ENCODE measurements around the gene TRAFD1. TPM values are rescaled to one million over a fixed set of nuclear protein-coding genes. Genes with fewer than 3 reads are reported as not detected.
A peak's percentile ranks its signal among the peaks of the same experiment; 100 is the strongest.

TRAFD1 gene
- total RNA-seq, 2 donors from 2014 or later = 25.2 to 28.9 TPM

- 88 to 93% methylated on average over 8 to 11 of the region's 11 CpGs for WGBS, 2 experiments (ENCODE audit: insufficient coverage in 1 of 2, insufficient read length in 1 of 2)
- peak overlapping the region; percentile 64 for H3K27ac Mint-ChIP-seq
- H3K36me3 Mint-ChIP-seq (ENCODE audit: low read depth) = peaks cover 65% of the 10 kb centered on the region
- H3K27me3 ChIP-seq (ENCODE audit: control insufficient read depth, insufficient read depth, low read length, poor library complexity, severe bottlenecking) = no peaks in the 10 kb centered on the region
- no peak overlapping the region for H3K27ac ChIP-seq (ENCODE audit: low read depth, low read length)
- no peak overlapping the region for H3K9ac ChIP-seq (ENCODE audit: extremely low read depth, low read length, poor library complexity, severe bottlenecking)
- H3K4me1 Mint-ChIP-seq = no peaks in the 10 kb centered on the region
- no peaks in the 10 kb centered on the region for H3K9me3 ChIP-seq (ENCODE audit: control insufficient read depth, low read length)
- H3K27me3 Mint-ChIP-seq (ENCODE audit: insufficient read depth) = no peaks in the 10 kb centered on the region
- H3K4me1 ChIP-seq (ENCODE audit: control insufficient read depth, insufficient read depth, low read length) = no peaks in the 10 kb centered on the region
- H3K36me3 ChIP-seq (ENCODE audit: control insufficient read depth, insufficient read depth, low read length) = peaks cover 60% of the 10 kb centered on the region
- DNase-seq = no peak
- no peaks in the 10 kb centered on the region for H3K9me3 Mint-ChIP-seq
- TF ChIP-seq, protein P1, sequence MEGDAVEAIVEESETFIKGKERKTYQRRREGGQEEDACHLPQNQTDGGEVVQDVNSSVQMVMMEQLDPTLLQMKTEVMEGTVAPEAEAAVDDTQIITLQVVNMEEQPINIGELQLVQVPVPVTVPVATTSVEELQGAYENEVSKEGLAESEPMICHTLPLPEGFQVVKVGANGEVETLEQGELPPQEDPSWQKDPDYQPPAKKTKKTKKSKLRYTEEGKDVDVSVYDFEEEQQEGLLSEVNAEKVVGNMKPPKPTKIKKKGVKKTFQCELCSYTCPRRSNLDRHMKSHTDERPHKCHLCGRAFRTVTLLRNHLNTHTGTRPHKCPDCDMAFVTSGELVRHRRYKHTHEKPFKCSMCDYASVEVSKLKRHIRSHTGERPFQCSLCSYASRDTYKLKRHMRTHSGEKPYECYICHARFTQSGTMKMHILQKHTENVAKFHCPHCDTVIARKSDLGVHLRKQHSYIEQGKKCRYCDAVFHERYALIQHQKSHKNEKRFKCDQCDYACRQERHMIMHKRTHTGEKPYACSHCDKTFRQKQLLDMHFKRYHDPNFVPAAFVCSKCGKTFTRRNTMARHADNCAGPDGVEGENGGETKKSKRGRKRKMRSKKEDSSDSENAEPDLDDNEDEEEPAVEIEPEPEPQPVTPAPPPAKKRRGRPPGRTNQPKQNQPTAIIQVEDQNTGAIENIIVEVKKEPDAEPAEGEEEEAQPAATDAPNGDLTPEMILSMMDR (conservative IDR thresholded peaks at IDR 0.05) = no peak
- H3K4me3 ChIP-seq (ENCODE audit: low read length) = no peak overlapping the region
- no peak overlapping the region for H3K4me3 Mint-ChIP-seq
These were observed 51.1 kb downstream of the TRAFD1 start for GRCh38 chr12:112176321-112177010.

- Mint-ChIP-seq H3K4me3 (no peak overlapping the region), H3K9me3 (no peaks in the 10 kb centered on the region), H3K27me3 (ENCODE audit: insufficient read depth) (no peaks in the 10 kb centered on the region), H3K36me3 (ENCODE audit: low read depth) (peaks cover 58% of the 10 kb centered on the region), H3K4me1 (no peaks in the 10 kb centered on the region), H3K27ac (no peak overlapping the region)
- Histone ChIP-seq H3K4me1 (ENCODE audit: control insufficient read depth, insufficient read depth, low read length) (no peaks in the 10 kb centered on the region), H3K27ac (ENCODE audit: low read depth, low read length) (no peak overlapping the region), H3K27me3 (ENCODE audit: control insufficient read depth, insufficient read depth, low read length, poor library complexity, severe bottlenecking) (no peaks in the 10 kb centered on the region), H3K9me3 (ENCODE audit: control insufficient read depth, low read length) (no peaks in the 10 kb centered on the region), H3K9ac (ENCODE audit: extremely low read depth, low read length, poor library complexity, severe bottlenecking) (no peak overlapping the region), H3K36me3 (ENCODE audit: control insufficient read depth, insufficient read depth, low read length) (peaks cover 62% of the 10 kb centered on the region), H3K4me3 (ENCODE audit: low read length) (no peak overlapping the region)
- TF ChIP-seq, protein P1 (conservative IDR thresholded peaks at IDR 0.05) = no peak
- DNase-seq = peak; percentile 47
- 94 to 100% methylated on average over 11 to 15 of the region's 15 CpGs for WGBS, 2 experiments (ENCODE audit: insufficient coverage in 1 of 2, insufficient read length in 1 of 2)
These were observed 53.4 kb downstream of the TRAFD1 start for GRCh38 chr12:112178796-112179195.

DNA sequence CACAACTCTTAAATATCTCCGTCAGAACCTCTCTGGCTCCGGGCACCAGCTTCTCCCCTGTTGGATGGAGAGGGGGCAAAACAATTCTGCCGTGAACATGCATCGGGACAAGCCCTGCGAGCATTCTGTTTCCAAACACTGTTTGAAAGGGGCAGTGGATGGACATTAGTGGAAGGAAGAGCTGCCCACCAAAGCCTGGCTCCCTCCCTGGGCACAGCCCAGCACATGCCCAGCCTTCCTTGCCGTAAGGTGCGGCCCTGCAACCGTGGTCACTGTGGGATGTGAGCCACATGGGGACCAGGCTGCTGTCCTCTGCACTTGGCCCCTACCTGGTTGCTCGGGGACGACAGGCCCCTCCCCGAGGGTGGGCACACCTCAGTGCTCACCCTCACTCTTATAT lies 54.0 kb downstream of the TRAFD1 start:
- Histone ChIP-seq H3K9me3 (ENCODE audit: control insufficient read depth, low read length) (no peaks in the 10 kb centered on the region), H3K36me3 (ENCODE audit: control insufficient read depth, insufficient read depth, low read length) (peaks cover 65% of the 10 kb centered on the region), H3K9ac (ENCODE audit: extremely low read depth, low read length, poor library complexity, severe bottlenecking) (no peak overlapping the region), H3K4me3 (ENCODE audit: low read length) (no peak overlapping the region), H3K4me1 (ENCODE audit: control insufficient read depth, insufficient read depth, low read length) (no peaks in the 10 kb centered on the region), H3K27me3 (ENCODE audit: control insufficient read depth, insufficient read depth, low read length, poor library complexity, severe bottlenecking) (no peaks in the 10 kb centered on the region), H3K27ac (ENCODE audit: low read depth, low read length) (no peak overlapping the region)
- DNase-seq = peak; percentile 23
- Mint-ChIP-seq H3K27ac (no peak overlapping the region), H3K27me3 (ENCODE audit: insufficient read depth) (no peaks in the 10 kb centered on the region), H3K9me3 (no peaks in the 10 kb centered on the region), H3K4me1 (no peaks in the 10 kb centered on the region), H3K36me3 (ENCODE audit: low read depth) (peaks cover 60% of the 10 kb centered on the region), H3K4me3 (no peak overlapping the region)
- TF ChIP-seq, protein P1 (conservative IDR thresholded peaks at IDR 0.05) = no peak
- WGBS, 2 experiments (ENCODE audit: insufficient coverage in 1 of 2, insufficient read length in 1 of 2) = 85 to 94% methylated on average over 9 to 11 of the region's 11 CpGs

Measured in endodermal cell (in vitro differentiated cells).